ENCODE results near the gene ATP5ME. TPM values are rescaled to one million over a fixed set of nuclear protein-coding genes. Genes with fewer than 3 reads are reported as not detected.

The ATP5ME gene
- total and polyA plus RNA-seq, 7 experiments from 2014 or later = 115 to 404 (median 125) TPM

GRCh38 chr4:680928-681645 is 7.0 kb upstream of the ATP5ME start:
- Histone ChIP-seq H3K27ac (ENCODE audit: low read depth, low read length) (peak overlapping the region; percentile 48), H3K27me3 (ENCODE audit: control insufficient read depth in 2 of 2, insufficient read depth in 2 of 2, low read length in 2 of 2) (peaks cover 0 to 2% of the 10 kb centered on the region in 2 donors), H3K9me3 (ENCODE audit: control insufficient read depth in 2 of 3, low read length in 3 of 3) (no peaks in the 10 kb centered on the region), H3K4me3 (ENCODE audit: low read length) (peak overlapping the region; percentile 47), H3K36me3 (ENCODE audit: control insufficient read depth in 2 of 3, insufficient read depth in 3 of 3, low read length in 3 of 3) (no peaks in the 10 kb centered on the region), H3K4me1 (ENCODE audit: control insufficient read depth in 2 of 2, insufficient read depth in 2 of 2, low read length in 2 of 2) (peaks cover 0 to 4% of the 10 kb centered on the region in 2 donors)
- DNase-seq (peak in 3 of 9 donors; percentile 16 to 61 (median 28)), ATAC-seq (peak; percentile 65)
- Mint-ChIP-seq H3K4me1 (peaks cover 0 to 8% (median 2%) of the 10 kb centered on the region in 7 donors), H3K27ac (no peak overlapping the region), H3K27me3 (peaks cover 0 to 6% (median 0%) of the 10 kb centered on the region in 5 donors), H3K36me3 (no peaks in the 10 kb centered on the region), H3K4me3 (peak overlapping the region in 9 of 10 donors; percentile 23 to 70 (median 52)), H3K9me3 (peaks cover 0 to 3% (median 0%) of the 10 kb centered on the region in 11 donors)
- intact Hi-C loops (cut with micrococcal nuclease) = loop anchor here in 1 of 2 donors (1.0 kb wide), 1 partner anchor 24 kb away; the partner anchor contains the start of gene PCGF3
- ChIA-PET CTCF (no interaction called here), POLR2A (no interaction called here)

GRCh38 chr4:680551-680927 is 6.5 kb upstream of the ATP5ME start:
- Mint-ChIP-seq H3K4me3 (peak overlapping the region in 9 of 10 donors; percentile 23 to 70 (median 52)), H3K27ac (no peak overlapping the region), H3K4me1 (peaks cover 0 to 9% (median 5%) of the 10 kb centered on the region in 7 donors), H3K36me3 (no peaks in the 10 kb centered on the region), H3K9me3 (peaks cover 0 to 3% (median 0%) of the 10 kb centered on the region in 11 donors), H3K27me3 (peaks cover 0 to 6% (median 0%) of the 10 kb centered on the region in 5 donors)
- Histone ChIP-seq H3K4me1 (ENCODE audit: control insufficient read depth in 2 of 2, insufficient read depth in 2 of 2, low read length in 2 of 2) (peaks cover 0 to 4% of the 10 kb centered on the region in 2 donors), H3K4me3 (ENCODE audit: low read length) (no peak overlapping the region), H3K9me3 (ENCODE audit: control insufficient read depth in 2 of 3, low read length in 3 of 3) (no peaks in the 10 kb centered on the region), H3K27me3 (ENCODE audit: control insufficient read depth in 2 of 2, insufficient read depth in 2 of 2, low read length in 2 of 2) (peaks cover 0 to 2% of the 10 kb centered on the region in 2 donors), H3K36me3 (ENCODE audit: control insufficient read depth in 2 of 3, insufficient read depth in 3 of 3, low read length in 3 of 3) (no peaks in the 10 kb centered on the region), H3K27ac (ENCODE audit: low read depth, low read length) (peak overlapping the region; percentile 48)
- CTCF ChIA-PET = no interaction called here
- ATAC-seq = peak; percentile 19
- DNase-seq = no peak
- intact Hi-C loops (cut with micrococcal nuclease) = no loop called here
- POLR2A ChIA-PET = no interaction called here

GRCh38 chr4:680091-680490 is 6.0 kb upstream of the ATP5ME start:
- intact Hi-C loops (cut with micrococcal nuclease) = no loop called here
- H3K27ac ChIP-seq (ENCODE audit: low read depth, low read length) = no peak overlapping the region
- ATAC-seq (no peak), DNase-seq (no peak)
- Mint-ChIP-seq H3K4me1 (peaks cover 0 to 9% (median 5%) of the 10 kb centered on the region in 7 donors), H3K27ac (no peak overlapping the region), H3K4me3 (peak overlapping the region in 6 of 10 donors; percentile 25 to 70 (median 58)), H3K27me3 (peaks cover 0 to 3% (median 0%) of the 10 kb centered on the region in 5 donors), H3K9me3 (peaks cover 0 to 1% (median 0%) of the 10 kb centered on the region in 11 donors), H3K36me3 (no peaks in the 10 kb centered on the region)
- CTCF ChIA-PET = no interaction called here
- no peaks in the 10 kb centered on the region for H3K9me3 ChIP-seq (ENCODE audit: control insufficient read depth in 2 of 3, low read length in 3 of 3)
- H3K36me3 ChIP-seq (ENCODE audit: control insufficient read depth in 2 of 3, insufficient read depth in 3 of 3, low read length in 3 of 3) = no peaks in the 10 kb centered on the region
- H3K4me3 ChIP-seq (ENCODE audit: low read length) = no peak overlapping the region
- H3K4me1 ChIP-seq (ENCODE audit: control insufficient read depth in 2 of 2, insufficient read depth in 2 of 2, low read length in 2 of 2) = peaks cover 4% of the 10 kb centered on the region in 2 donors
- POLR2A ChIA-PET = no interaction called here
- peaks cover 0 to 2% of the 10 kb centered on the region in 2 donors for H3K27me3 ChIP-seq (ENCODE audit: control insufficient read depth in 2 of 2, insufficient read depth in 2 of 2, low read length in 2 of 2)

- ChIA-PET CTCF (no interaction called here), POLR2A (no interaction called here)
- H3K9me3 ChIP-seq (ENCODE audit: control insufficient read depth in 2 of 3, low read length in 3 of 3) = no peaks in the 10 kb centered on the region
- Mint-ChIP-seq H3K36me3 (no peaks in the 10 kb centered on the region), H3K4me1 (peaks cover 0 to 8% (median 4%) of the 10 kb centered on the region in 7 donors), H3K9me3 (no peaks in the 10 kb centered on the region), H3K27me3 (no peaks in the 10 kb centered on the region), H3K27ac (peak overlapping the region in 1 of 9 donors; percentile 3), H3K4me3 (peak overlapping the region in 2 of 10 donors; percentile 8 to 13)
- H3K27me3 ChIP-seq (ENCODE audit: control insufficient read depth in 2 of 2, insufficient read depth in 2 of 2, low read length in 2 of 2) = peaks cover 0 to 2% of the 10 kb centered on the region in 2 donors
- H3K4me3 ChIP-seq (ENCODE audit: low read length) = no peak overlapping the region
- peaks cover 4 to 6% of the 10 kb centered on the region in 2 donors for H3K4me1 ChIP-seq (ENCODE audit: control insufficient read depth in 2 of 2, insufficient read depth in 2 of 2, low read length in 2 of 2)
- ATAC-seq (no peak), DNase-seq (no peak)
- H3K36me3 ChIP-seq (ENCODE audit: control insufficient read depth in 2 of 3, insufficient read depth in 3 of 3, low read length in 3 of 3) = peaks cover 0 to 2% (median 0%) of the 10 kb centered on the region in 3 experiments
- intact Hi-C loops (cut with micrococcal nuclease) = loop anchor here in 1 of 2 donors (10.0 kb wide), 1 partner anchor 665 kb away; the partner anchor contains the start of gene UVSSA
- H3K27ac ChIP-seq (ENCODE audit: low read depth, low read length) = no peak overlapping the region
Measured at GRCh38 chr4:679629-680028, 5.6 kb upstream of the ATP5ME start.

- H3K27ac ChIP-seq (ENCODE audit: low read depth, low read length) = no peak overlapping the region
- POLR2A ChIA-PET = no interaction called here
- no peak overlapping the region for H3K4me3 ChIP-seq (ENCODE audit: low read length)
- no peak for DNase-seq
- CTCF ChIA-PET = no interaction called here
- H3K4me1 ChIP-seq (ENCODE audit: control insufficient read depth in 2 of 2, insufficient read depth in 2 of 2, low read length in 2 of 2) = peaks cover 4 to 6% of the 10 kb centered on the region in 2 donors
- intact Hi-C loops (cut with micrococcal nuclease) = loop anchor here in 1 of 2 donors (10.0 kb wide), 1 partner anchor 666 kb away; the partner anchor contains the start of gene UVSSA
- Mint-ChIP-seq H3K4me3 (peak overlapping the region in 1 of 10 donors; percentile 38), H3K27ac (no peak overlapping the region), H3K4me1 (peaks cover 0 to 8% (median 3%) of the 10 kb centered on the region in 7 donors), H3K36me3 (no peaks in the 10 kb centered on the region), H3K27me3 (no peaks in the 10 kb centered on the region), H3K9me3 (no peaks in the 10 kb centered on the region)
- H3K27me3 ChIP-seq (ENCODE audit: control insufficient read depth in 2 of 2, insufficient read depth in 2 of 2, low read length in 2 of 2) = peaks cover 0 to 2% of the 10 kb centered on the region in 2 donors
- peaks cover 0 to 4% (median 0%) of the 10 kb centered on the region in 3 experiments for H3K36me3 ChIP-seq (ENCODE audit: control insufficient read depth in 2 of 3, insufficient read depth in 3 of 3, low read length in 3 of 3)
- no peak for ATAC-seq
- no peaks in the 10 kb centered on the region for H3K9me3 ChIP-seq (ENCODE audit: control insufficient read depth in 2 of 3, low read length in 3 of 3)
Measured at GRCh38 chr4:679104-679481, 5.0 kb upstream of the ATP5ME start.

GRCh38 chr4:678331-679103 is 4.4 kb upstream of the ATP5ME start:
- Histone ChIP-seq H3K4me3 (ENCODE audit: low read length) (no peak overlapping the region), H3K27ac (ENCODE audit: low read depth, low read length) (no peak overlapping the region), H3K9me3 (ENCODE audit: control insufficient read depth in 2 of 3, low read length in 3 of 3) (no peaks in the 10 kb centered on the region), H3K27me3 (ENCODE audit: control insufficient read depth in 2 of 2, insufficient read depth in 2 of 2, low read length in 2 of 2) (peaks cover 0 to 2% of the 10 kb centered on the region in 2 donors), H3K4me1 (ENCODE audit: control insufficient read depth in 2 of 2, insufficient read depth in 2 of 2, low read length in 2 of 2) (peaks cover 6 to 8% of the 10 kb centered on the region in 2 donors), H3K36me3 (ENCODE audit: control insufficient read depth in 2 of 3, insufficient read depth in 3 of 3, low read length in 3 of 3) (peaks cover 0 to 4% (median 0%) of the 10 kb centered on the region in 3 experiments)
- H3K4me1 Mint-ChIP-seq = peaks cover 0 to 8% (median 3%) of the 10 kb centered on the region in 7 donors
- H3K27ac Mint-ChIP-seq = no peak overlapping the region
- no peak for DNase-seq
- ATAC-seq = no peak
- H3K4me3 Mint-ChIP-seq = peak overlapping the region in 1 of 10 donors; percentile 38
- ChIA-PET POLR2A (no interaction called here), CTCF (no interaction called here)
- intact Hi-C loops (cut with micrococcal nuclease) = loop anchor here in 1 of 2 donors (10.0 kb wide), 1 partner anchor 666 kb away; the partner anchor contains the start of gene UVSSA
- H3K36me3 Mint-ChIP-seq = no peaks in the 10 kb centered on the region
- H3K9me3 Mint-ChIP-seq = no peaks in the 10 kb centered on the region
- no peaks in the 10 kb centered on the region for H3K27me3 Mint-ChIP-seq

Measured in naive thymus-derived CD4-positive, alpha-beta T cell (primary cell).